T-helper 17 cell (primary cell): ENCODE results near the gene NDFIP2. TPM values are rescaled to one million over a fixed set of nuclear protein-coding genes. Genes with fewer than 3 reads are reported as not detected.

Experiments
- ATAC-seq: fragments of 150-1000 bp; cut with Tn5 transposase; 2 replicates; pipeline ENCODE4 v1.10.0; 2021; ENCODE audit warnings: mild to moderate bottlenecking, moderate library complexity
- DNase-seq, 3 donors: peaks; one replicate each; pipeline versions ENCODE4 v3.0.0 to v3.0.0-alpha.2; 2020 to 2021
- H3K9me3 ChIP-seq: one replicate; pipeline ENCODE4 v1.7.0; 2013; ENCODE audit warnings: low read length, mild to moderate bottlenecking; ENCODE audit not compliant: control insufficient read depth, poor library complexity, severe bottlenecking
- H3K27ac Mint-ChIP-seq: one replicate; pipeline ENCODE4 v1.8.0; 2022; ENCODE audit warnings: mild to moderate bottlenecking, moderate library complexity, mixed read lengths
- H3K27me3 Mint-ChIP-seq: one replicate; pipeline ENCODE4 v1.8.0; 2022; ENCODE audit warnings: mixed read lengths
- H3K36me3 Mint-ChIP-seq: one replicate; pipeline ENCODE4 v1.8.0; 2022; ENCODE audit warnings: low read depth, mixed read lengths
- H3K4me1 Mint-ChIP-seq: one replicate; pipeline ENCODE4 v1.8.0; 2022; ENCODE audit warnings: mild to moderate bottlenecking, mixed read lengths
- H3K4me3 Mint-ChIP-seq: one replicate; pipeline ENCODE4 v1.8.0; 2022; ENCODE audit warnings: mild to moderate bottlenecking, moderate library complexity, mixed read lengths
- total RNA-seq, 4 donors: library from RNA in 2 of 4; stranded (reverse) in 2 of 4; gene quantifications; one replicate each; pipeline ENCODE4 v1.2.3 and lab custom pipeline; 2022 to 2026

Gene NDFIP2, protein sequence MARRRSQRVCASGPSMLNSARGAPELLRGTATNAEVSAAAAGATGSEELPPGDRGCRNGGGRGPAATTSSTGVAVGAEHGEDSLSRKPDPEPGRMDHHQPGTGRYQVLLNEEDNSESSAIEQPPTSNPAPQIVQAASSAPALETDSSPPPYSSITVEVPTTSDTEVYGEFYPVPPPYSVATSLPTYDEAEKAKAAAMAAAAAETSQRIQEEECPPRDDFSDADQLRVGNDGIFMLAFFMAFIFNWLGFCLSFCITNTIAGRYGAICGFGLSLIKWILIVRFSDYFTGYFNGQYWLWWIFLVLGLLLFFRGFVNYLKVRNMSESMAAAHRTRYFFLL
- total RNA-seq (1 to 10 TPM in 1 of 2 donors, under 1 TPM in 1; 0.60 to 3.9 TPM), total RNA-seq (lab: John Stamatoyannopoulos, UW) (6.9 to 21.4 reads per million in 2 donors)

DNA sequence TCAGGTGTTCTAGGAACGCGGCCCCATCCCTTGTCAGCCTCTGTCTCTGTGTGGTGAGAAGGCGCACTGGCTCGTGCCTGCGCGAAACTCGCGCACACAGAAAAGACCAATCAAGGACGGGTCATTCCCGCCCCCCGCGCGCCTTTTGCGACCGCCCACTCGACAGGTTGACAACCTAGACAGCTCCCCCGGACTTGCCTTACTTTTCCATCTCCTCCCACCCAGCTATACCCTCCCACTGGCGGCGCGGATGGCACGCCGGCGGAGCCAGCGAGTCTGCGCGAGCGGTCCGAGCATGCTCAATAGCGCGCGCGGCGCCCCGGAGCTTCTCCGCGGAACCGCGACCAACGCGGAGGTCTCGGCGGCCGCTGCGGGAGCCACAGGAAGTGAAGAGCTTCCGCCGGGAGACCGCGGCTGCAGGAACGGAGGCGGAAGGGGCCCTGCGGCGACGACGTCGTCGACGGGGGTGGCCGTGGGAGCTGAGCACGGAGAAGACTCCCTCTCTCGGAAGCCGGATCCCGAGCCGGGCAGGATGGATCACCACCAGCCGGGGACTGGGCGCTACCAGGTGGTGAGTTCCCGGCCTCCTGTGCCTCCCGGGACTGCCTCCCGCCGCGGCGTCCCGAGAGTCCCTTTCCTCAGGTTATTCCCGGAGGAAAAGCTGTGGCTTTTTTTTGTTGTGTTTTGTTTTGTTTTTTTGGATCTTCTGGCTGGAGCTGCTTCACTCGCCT, at the start of gene NDFIP2:
TSS of gene NDFIP2 (plus strand) at position 202 of the 731 bp plus-strand sequence. CDS start at position 251, 49 bp downstream.
- H3K4me1 Mint-ChIP-seq, result peaks cover 42% of the 10 kb centered on the region
- peaks cover 6% of the 10 kb centered on the region for H3K36me3 Mint-ChIP-seq
- no peaks in the 10 kb centered on the region for H3K9me3 ChIP-seq
- ATAC-seq (peak; percentile 85), DNase-seq (peak; percentile 69 to 81 (median 76))
- no peaks in the 10 kb centered on the region for H3K27me3 Mint-ChIP-seq
- peak within 1 kb of the TSS; percentile 99 for H3K4me3 Mint-ChIP-seq
- peak within 1 kb of the TSS; percentile 95 for H3K27ac Mint-ChIP-seq

DNA sequence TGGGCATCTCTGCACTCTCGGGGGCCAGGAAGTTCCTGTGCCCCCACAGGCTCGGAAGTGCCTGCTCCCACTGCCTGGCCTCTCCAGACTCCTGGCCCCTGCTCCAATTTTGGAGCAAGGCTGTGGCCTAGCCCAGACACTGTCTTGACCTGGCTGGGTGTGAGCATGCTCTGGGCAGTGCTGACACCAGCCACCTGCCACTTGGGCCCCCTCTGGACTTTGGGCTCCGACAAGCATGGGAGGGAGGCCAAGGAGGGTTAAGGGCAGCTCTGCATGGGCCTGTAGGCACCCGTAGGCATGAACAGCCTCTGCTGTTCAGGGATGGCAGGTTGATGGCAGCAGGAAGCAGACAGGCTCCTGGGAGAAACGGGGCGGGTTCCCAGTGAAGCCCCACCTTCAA, 48.9 kb upstream of the NDFIP2 start:
- DNase-seq (no peak), ATAC-seq (no peak)
- H3K4me1 Mint-ChIP-seq, result no peaks in the 10 kb centered on the region
- no peaks in the 10 kb centered on the region for H3K9me3 ChIP-seq
- no peaks in the 10 kb centered on the region for H3K27me3 Mint-ChIP-seq
- no peak overlapping the region for H3K4me3 Mint-ChIP-seq
- no peak overlapping the region for H3K27ac Mint-ChIP-seq
- H3K36me3 Mint-ChIP-seq, result no peaks in the 10 kb centered on the region

DNA sequence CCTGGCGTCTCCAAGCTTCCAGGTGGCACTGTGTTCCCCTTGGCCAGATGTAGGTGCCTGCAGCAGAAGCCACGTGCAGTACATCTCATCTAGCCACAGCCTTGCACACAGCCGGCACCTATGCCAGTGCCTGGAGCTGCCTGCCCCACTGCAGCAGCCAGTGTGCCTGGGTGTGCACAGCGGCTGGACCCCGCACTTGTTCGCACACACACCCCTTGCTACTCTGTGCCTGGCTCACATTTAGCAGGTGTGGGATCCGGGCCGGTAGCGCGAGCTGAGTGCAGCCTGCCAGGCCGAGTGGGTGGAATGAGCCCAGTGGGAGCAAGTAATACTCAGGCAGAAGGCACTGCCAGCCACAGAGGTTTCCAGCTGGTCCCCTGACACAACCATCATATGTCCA, 48.0 kb upstream of the NDFIP2 start:
- Mint-ChIP-seq H3K36me3 (no peaks in the 10 kb centered on the region), H3K4me1 (no peaks in the 10 kb centered on the region), H3K27me3 (no peaks in the 10 kb centered on the region), H3K27ac (no peak overlapping the region), H3K4me3 (no peak overlapping the region)
- ATAC-seq, result no peak
- no peak for DNase-seq
- no peaks in the 10 kb centered on the region for H3K9me3 ChIP-seq

DNA sequence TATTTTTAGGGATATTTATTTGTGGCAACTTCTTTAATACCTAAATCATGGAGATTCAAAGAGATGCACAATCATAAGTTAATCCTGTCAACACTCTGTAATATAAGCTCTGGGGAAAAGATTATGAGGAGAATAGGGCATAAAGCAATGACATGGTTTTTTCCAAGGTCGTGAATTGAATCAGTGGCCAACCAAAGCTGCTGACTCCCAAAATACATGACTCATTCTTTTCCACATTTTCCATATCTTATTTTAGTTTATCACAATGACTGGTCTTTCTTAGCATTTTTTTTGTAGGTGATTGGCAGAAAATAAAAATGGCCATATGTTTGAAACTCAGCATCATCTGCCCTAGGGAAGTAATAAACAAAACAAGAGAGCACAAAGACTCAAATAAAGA, 46.4 kb upstream of the NDFIP2 start:
- no peak overlapping the region for H3K27ac Mint-ChIP-seq
- no peaks in the 10 kb centered on the region for H3K36me3 Mint-ChIP-seq
- no peaks in the 10 kb centered on the region for H3K27me3 Mint-ChIP-seq
- no peaks in the 10 kb centered on the region for H3K9me3 ChIP-seq
- DNase-seq, result no peak
- no peak for ATAC-seq
- no peak overlapping the region for H3K4me3 Mint-ChIP-seq
- no peaks in the 10 kb centered on the region for H3K4me1 Mint-ChIP-seq

DNA sequence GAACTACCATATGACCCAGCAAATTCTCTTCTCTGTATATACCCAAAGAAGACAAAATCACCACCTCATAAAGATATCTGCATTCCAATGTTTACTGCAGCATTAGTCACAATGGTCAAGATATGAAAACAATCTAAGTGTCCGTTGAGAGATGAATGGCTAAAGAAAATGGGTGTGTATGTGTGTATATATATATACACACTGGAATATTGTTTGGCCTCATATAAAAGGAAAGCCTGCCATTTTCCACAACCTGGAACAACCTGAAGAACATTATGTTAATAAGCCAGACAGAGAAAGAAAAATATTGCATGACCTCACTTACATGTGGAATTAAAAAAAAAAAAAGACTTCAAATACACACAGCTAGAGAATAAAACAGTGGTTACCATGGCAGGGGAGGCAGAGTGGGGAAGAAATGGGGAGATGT, 45.4 kb upstream of the NDFIP2 start:
- H3K9me3 ChIP-seq, result no peaks in the 10 kb centered on the region
- H3K36me3 Mint-ChIP-seq, result no peaks in the 10 kb centered on the region
- H3K27me3 Mint-ChIP-seq, result no peaks in the 10 kb centered on the region
- no peak for ATAC-seq
- H3K27ac Mint-ChIP-seq, result peak overlapping the region; percentile 49
- no peak overlapping the region for H3K4me3 Mint-ChIP-seq
- no peaks in the 10 kb centered on the region for H3K4me1 Mint-ChIP-seq
- DNase-seq, result no peak

DNA sequence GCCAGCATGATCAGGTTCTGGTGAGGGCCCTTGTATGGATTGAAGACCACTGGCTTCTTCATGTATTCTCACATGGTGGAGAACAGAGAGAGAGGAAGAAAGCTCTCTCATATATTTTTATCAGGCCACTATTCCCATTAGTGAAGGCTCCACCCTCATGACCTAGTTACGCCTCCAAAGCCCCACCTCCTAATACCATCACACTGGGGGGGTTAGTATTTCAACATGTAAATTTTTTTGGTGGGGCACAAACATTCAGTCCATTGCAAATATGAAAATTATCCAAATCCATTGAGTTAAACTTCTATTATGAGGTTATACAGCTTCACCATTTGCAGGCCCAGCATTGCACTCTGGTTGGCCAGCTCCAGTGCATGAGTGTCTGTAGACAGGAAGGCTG, 41.7 kb upstream of the NDFIP2 start:
- Mint-ChIP-seq H3K4me3 (no peak overlapping the region), H3K4me1 (peaks cover 2% of the 10 kb centered on the region), H3K27ac (no peak overlapping the region), H3K27me3 (no peaks in the 10 kb centered on the region), H3K36me3 (no peaks in the 10 kb centered on the region)
- ATAC-seq, result no peak
- no peak for DNase-seq
- H3K9me3 ChIP-seq, result no peaks in the 10 kb centered on the region

DNA sequence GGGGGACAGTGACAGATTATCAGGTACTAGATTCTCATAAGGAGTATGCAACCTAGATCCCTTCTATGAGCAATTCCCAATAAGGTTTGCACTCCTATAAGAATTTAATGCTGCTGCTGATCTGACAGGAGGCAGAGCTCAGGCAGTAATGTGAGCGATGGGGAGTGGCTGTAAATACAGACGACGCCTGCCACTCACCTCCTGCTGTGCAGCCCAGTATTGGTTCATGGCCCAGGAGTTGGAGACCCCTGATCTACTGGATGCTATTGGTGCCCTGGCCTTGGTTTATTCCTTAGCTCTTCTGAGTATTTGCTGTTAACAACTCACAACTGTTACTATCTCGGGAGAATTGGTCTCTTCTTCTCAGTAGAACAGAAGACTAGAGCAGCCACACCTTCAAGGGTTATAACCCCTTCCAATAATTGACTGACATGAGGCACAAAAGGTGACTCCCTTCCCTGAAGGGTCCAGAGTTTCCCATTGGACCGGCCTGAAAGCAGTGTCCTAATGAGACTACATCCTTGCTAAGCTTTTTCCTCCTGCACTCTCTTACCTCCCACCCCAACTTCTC, 39.9 kb upstream of the NDFIP2 start:
- no peaks in the 10 kb centered on the region for H3K36me3 Mint-ChIP-seq
- no peaks in the 10 kb centered on the region for H3K9me3 ChIP-seq
- H3K27ac Mint-ChIP-seq, result no peak overlapping the region
- H3K27me3 Mint-ChIP-seq, result no peaks in the 10 kb centered on the region
- H3K4me3 Mint-ChIP-seq, result no peak overlapping the region
- DNase-seq (no peak), ATAC-seq (no peak)
- H3K4me1 Mint-ChIP-seq, result peaks cover 3% of the 10 kb centered on the region

DNA sequence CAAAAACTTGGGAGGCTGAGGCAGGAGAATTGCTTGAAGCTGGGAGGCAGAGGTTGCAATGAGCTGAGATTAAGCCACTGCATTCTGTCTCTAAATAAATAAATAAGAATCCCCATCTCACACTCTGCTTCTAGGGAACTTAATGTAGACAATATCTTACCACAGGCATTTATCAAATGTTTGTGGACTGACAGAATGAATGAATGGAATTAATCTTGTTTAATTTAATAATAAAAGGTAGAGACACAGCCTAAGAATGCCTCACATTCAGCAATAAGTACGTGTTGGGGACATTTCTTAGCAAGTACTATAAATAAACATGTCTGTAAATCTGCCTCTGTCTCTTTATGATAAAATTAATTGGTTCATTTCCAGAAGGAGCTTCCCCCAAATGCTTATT, 38.7 kb upstream of the NDFIP2 start:
- DNase-seq (no peak), ATAC-seq (no peak)
- no peaks in the 10 kb centered on the region for H3K9me3 ChIP-seq
- Mint-ChIP-seq H3K36me3 (no peaks in the 10 kb centered on the region), H3K4me3 (no peak overlapping the region), H3K4me1 (peaks cover 9% of the 10 kb centered on the region), H3K27me3 (no peaks in the 10 kb centered on the region), H3K27ac (no peak overlapping the region)

DNA sequence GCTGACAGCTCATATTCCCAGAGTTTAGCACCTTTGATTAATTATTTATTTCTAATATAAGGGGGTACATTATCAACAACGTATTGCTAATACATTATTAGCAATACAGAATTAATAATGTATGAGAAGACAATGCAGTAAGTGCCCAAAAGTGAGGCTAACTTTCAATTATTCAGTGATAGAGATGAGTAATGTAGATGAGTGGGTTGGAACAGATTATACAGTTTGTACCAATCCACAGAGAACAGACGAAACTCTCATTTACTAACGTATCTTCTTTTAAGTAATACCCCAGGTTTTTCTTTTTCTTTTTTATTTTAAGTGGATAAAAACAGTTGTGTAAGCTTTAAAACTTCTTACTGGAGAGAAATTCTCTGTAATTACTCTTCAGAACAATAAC, 38.2 kb upstream of the NDFIP2 start:
- ATAC-seq, result no peak
- no peaks in the 10 kb centered on the region for H3K9me3 ChIP-seq
- no peak for DNase-seq
- H3K27ac Mint-ChIP-seq, result no peak overlapping the region
- no peak overlapping the region for H3K4me3 Mint-ChIP-seq
- no peaks in the 10 kb centered on the region for H3K36me3 Mint-ChIP-seq
- no peaks in the 10 kb centered on the region for H3K27me3 Mint-ChIP-seq
- H3K4me1 Mint-ChIP-seq, result peaks cover 14% of the 10 kb centered on the region

DNA sequence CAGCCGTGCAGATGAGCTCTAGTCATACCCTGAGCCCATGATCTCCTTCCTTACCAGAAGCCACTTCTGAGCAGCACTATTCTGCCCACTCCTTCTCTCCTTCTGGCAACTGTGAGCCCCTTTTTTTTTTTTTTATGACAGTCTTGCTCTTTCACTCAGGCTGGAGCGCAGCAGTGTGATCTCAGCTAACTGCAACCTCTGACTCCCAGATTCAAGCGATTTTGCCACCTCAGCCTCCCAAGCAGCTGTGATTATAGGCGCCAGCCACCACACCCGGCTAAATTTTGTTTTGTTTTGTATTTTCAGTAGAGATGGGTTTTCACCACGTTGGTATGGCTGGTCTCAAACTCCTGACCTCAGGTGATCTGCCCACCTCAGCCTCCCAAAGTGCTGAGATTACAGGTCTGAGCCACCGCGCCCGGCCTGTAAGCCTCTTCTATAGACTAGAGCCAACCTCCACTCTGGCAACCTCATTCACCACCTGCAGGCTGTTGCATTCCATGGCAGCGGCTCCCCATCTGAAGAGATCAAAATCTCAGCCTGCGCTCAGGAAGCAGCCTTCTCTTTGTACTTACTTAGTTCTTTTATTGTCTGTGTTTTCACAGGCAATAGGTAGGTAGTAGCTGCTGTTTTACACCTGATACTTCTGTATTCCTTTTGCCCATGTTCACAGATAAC, 34.8 kb upstream of the NDFIP2 start:
- Mint-ChIP-seq H3K36me3 (no peaks in the 10 kb centered on the region), H3K27me3 (no peaks in the 10 kb centered on the region), H3K4me1 (peaks cover 23% of the 10 kb centered on the region), H3K27ac (peak overlapping the region; percentile 32), H3K4me3 (no peak overlapping the region)
- DNase-seq, result no peak
- peak; percentile 75 for ATAC-seq
- H3K9me3 ChIP-seq, result no peaks in the 10 kb centered on the region

DNA sequence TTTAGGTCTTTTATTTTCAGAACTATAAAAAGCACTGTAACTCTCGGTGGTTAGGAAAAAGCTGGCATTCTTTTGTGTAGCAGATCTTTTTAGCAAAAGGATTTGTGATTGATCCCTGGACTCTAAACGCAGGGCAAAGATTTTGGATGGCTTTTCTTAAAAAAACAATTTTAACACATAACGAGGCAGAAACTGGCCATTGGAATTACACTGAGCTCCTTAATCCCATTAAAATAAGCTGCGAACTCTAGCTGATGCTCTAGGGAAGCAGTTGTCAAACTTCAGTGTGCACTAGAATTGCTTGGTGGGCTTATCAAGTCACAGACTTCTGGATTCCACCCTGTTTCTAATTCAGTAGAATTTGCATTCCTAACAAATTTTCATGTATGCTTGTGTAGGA, 33.8 kb upstream of the NDFIP2 start:
- H3K9me3 ChIP-seq, result no peaks in the 10 kb centered on the region
- Mint-ChIP-seq H3K27me3 (no peaks in the 10 kb centered on the region), H3K4me1 (peaks cover 32% of the 10 kb centered on the region), H3K4me3 (no peak overlapping the region), H3K27ac (peak overlapping the region; percentile 32), H3K36me3 (no peaks in the 10 kb centered on the region)
- no peak for ATAC-seq
- no peak for DNase-seq

DNA sequence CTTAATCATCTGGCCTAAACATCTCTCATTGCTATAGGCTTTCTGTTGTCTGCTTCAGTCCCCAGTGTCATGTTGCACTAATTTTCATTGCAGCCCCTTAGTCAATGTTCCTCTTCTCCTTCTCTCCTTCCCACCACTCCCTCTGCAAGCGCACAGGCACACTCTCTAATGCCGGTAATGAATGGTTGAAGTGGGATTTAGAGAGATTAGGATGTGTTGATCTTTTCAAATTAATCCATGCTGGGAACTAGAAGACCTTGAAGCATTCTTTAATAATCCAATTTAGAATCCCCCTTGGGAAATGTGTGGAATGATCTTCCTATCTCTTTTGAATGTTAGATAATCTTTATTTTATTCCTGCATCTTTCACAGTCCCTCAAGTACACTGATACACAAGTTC, 33.2 kb upstream of the NDFIP2 start:
- H3K4me1 Mint-ChIP-seq, result peaks cover 37% of the 10 kb centered on the region
- DNase-seq (no peak), ATAC-seq (no peak)
- H3K27me3 Mint-ChIP-seq, result no peaks in the 10 kb centered on the region
- H3K4me3 Mint-ChIP-seq, result no peak overlapping the region
- no peaks in the 10 kb centered on the region for H3K36me3 Mint-ChIP-seq
- no peaks in the 10 kb centered on the region for H3K9me3 ChIP-seq
- no peak overlapping the region for H3K27ac Mint-ChIP-seq

DNA sequence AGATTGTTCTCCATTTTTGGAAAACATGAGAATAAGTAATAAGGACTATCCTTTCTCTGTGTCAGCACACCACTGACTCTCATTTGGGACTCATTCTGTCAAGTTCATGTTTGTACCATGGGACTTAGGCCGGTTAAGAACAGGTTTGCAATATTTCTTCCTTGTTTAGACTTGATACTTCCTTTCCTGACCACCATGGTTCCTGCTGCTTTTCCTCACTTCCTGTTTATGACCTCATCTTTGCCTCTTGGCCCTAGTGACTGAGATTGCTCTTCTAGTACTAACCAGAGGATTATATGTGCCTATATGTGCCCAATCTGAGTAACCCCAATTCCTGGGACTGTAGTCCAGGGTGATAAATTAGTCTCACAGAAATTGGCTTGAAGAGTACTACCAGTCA, 32.5 kb upstream of the NDFIP2 start:
- H3K27ac Mint-ChIP-seq, result no peak overlapping the region
- no peak for DNase-seq
- ATAC-seq, result no peak
- peak overlapping the region; percentile 3 for H3K4me3 Mint-ChIP-seq
- no peaks in the 10 kb centered on the region for H3K36me3 Mint-ChIP-seq
- H3K9me3 ChIP-seq, result no peaks in the 10 kb centered on the region
- H3K27me3 Mint-ChIP-seq, result no peaks in the 10 kb centered on the region
- peaks cover 37% of the 10 kb centered on the region for H3K4me1 Mint-ChIP-seq
